Measurements from ENCODE around the gene CD302.

- TF ChIP-seq CTCF (IDR thresholded peaks at IDR 0.05) (no peak), POLR2A (IDR thresholded peaks at IDR 0.05) (no peak)
Measured at GRCh38 chr2:159758686-159759085, 39.3 kb downstream of the CD302 start.

Data from body of pancreas (tissue), 4 donors.